ENCODE measurements around the gene TPP2. TPM values are rescaled to one million over a fixed set of nuclear protein-coding genes. Genes with fewer than 3 reads are reported as not detected.

Gene TPP2
- total and polyA plus RNA-seq, 2 donors from 2014 or later = 14.7 to 42.2 TPM

GRCh38 chr13:102650444-102650843 is 53.7 kb downstream of the TPP2 start:
- Histone ChIP-seq H3K27ac (ENCODE audit: low read depth in 2 of 2, low read length in 2 of 2) (no peak overlapping the region), H3K27me3 (ENCODE audit: control insufficient read depth, insufficient read depth, low read length) (no peaks in the 10 kb centered on the region), H3K9ac (ENCODE audit: low read length in 3 of 3) (no peak overlapping the region), H3K4me3 (ENCODE audit: low read length in 3 of 3) (no peak overlapping the region), H3K4me1 (ENCODE audit: control insufficient read depth in 2 of 3, insufficient read depth in 2 of 3, low read depth in 1 of 3, low read length in 3 of 3) (peaks cover 0 to 2% (median 0%) of the 10 kb centered on the region in 3 donors), H3K9me3 (ENCODE audit: control insufficient read depth in 2 of 3, insufficient read depth in 1 of 3, low read length in 3 of 3) (no peaks in the 10 kb centered on the region), H3K36me3 (ENCODE audit: control insufficient read depth in 2 of 3, insufficient read depth in 3 of 3, low read length in 3 of 3) (peaks cover 8 to 38% (median 25%) of the 10 kb centered on the region in 3 donors)
- intact Hi-C loops (cut with DNase I) = no loop called here
- DNase-seq (no peak), FAIRE-seq (no peak)
- no peak for TF ChIP-seq CTCF (IDR thresholded peaks at IDR 0.05; ENCODE audit: borderline replicate concordance, extremely low read depth, insufficient read depth)

DNA sequence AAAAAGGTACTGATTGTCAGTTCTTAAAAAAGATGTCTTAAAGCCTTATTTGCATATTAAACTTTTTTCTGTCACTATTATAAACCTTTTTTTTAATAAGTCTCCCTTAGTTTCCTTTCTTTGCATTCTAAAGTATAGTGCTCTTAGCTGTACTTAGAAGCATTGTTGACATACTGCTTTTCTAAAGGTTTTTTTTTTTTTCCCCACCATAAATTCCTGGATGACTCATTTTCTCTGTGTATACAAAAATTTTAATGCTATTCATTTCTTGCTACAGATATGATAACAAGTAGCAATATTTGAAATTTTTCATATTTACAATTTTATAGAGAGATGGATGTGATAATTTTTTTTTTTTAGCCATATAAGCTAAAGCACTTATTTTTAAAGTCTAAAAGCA is 54.6 kb downstream of the TPP2 start:
- DNase-seq (no peak), FAIRE-seq (no peak)
- no peak overlapping the region for H3K27ac ChIP-seq (ENCODE audit: low read depth in 2 of 2, low read length in 2 of 2)
- H3K4me3 ChIP-seq (ENCODE audit: low read length in 3 of 3) = no peak overlapping the region
- no peak for TF ChIP-seq CTCF (IDR thresholded peaks at IDR 0.05; ENCODE audit: borderline replicate concordance, extremely low read depth, insufficient read depth)
- no peaks in the 10 kb centered on the region for H3K27me3 ChIP-seq (ENCODE audit: control insufficient read depth, insufficient read depth, low read length)
- intact Hi-C loops (cut with DNase I) = no loop called here
- no peak overlapping the region for H3K9ac ChIP-seq (ENCODE audit: low read length in 3 of 3)
- H3K36me3 ChIP-seq (ENCODE audit: control insufficient read depth in 2 of 3, insufficient read depth in 3 of 3, low read length in 3 of 3) = peaks cover 8 to 31% (median 24%) of the 10 kb centered on the region in 3 donors
- no peaks in the 10 kb centered on the region for H3K9me3 ChIP-seq (ENCODE audit: control insufficient read depth in 2 of 3, insufficient read depth in 1 of 3, low read length in 3 of 3)
- H3K4me1 ChIP-seq (ENCODE audit: control insufficient read depth in 2 of 3, insufficient read depth in 2 of 3, low read depth in 1 of 3, low read length in 3 of 3) = peaks cover 0 to 2% (median 0%) of the 10 kb centered on the region in 3 donors

- intact Hi-C loops (cut with DNase I) = no loop called here
- TF ChIP-seq CTCF (IDR thresholded peaks at IDR 0.05; ENCODE audit: borderline replicate concordance, extremely low read depth, insufficient read depth) = no peak
- no peak for FAIRE-seq
- no peak overlapping the region for H3K27ac ChIP-seq (ENCODE audit: low read depth in 2 of 2, low read length in 2 of 2)
- peaks cover 8 to 27% (median 21%) of the 10 kb centered on the region in 3 donors for H3K36me3 ChIP-seq (ENCODE audit: control insufficient read depth in 2 of 3, insufficient read depth in 3 of 3, low read length in 3 of 3)
- no peak overlapping the region for H3K4me3 ChIP-seq (ENCODE audit: low read length in 3 of 3)
- no peaks in the 10 kb centered on the region for H3K27me3 ChIP-seq (ENCODE audit: control insufficient read depth, insufficient read depth, low read length)
- no peak overlapping the region for H3K9ac ChIP-seq (ENCODE audit: low read length in 3 of 3)
- H3K9me3 ChIP-seq (ENCODE audit: control insufficient read depth in 2 of 3, insufficient read depth in 1 of 3, low read length in 3 of 3) = no peaks in the 10 kb centered on the region
- DNase-seq = peak in 3 of 5 donors; percentile 32 to 68 (median 34)
- H3K4me1 ChIP-seq (ENCODE audit: control insufficient read depth in 2 of 3, insufficient read depth in 2 of 3, low read depth in 1 of 3, low read length in 3 of 3) = peaks cover 0 to 2% (median 0%) of the 10 kb centered on the region in 3 donors
These were observed 55.1 kb downstream of the TPP2 start for GRCh38 chr13:102651892-102652291.

DNA sequence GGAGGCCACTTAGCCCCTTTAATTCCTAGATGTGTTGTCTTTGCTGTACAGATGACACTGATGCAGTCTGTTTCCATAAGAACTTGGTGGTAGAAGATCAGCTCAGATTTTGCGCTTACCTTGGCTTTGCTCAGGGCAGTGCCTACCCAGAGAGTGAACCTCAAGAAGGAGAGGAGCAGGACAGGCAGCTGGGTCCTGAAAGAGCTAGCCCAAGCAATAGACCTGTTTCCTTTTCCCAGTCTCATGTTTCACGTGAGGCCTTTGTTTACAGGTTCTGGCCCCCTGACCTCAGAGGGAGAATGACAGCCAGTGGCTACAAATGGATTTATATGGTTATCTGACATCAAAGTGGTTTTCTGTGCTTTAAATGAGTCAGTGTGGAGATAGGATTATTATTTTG is 58.0 kb downstream of the TPP2 start:
- DNase-seq (no peak), FAIRE-seq (no peak)
- Histone ChIP-seq H3K4me3 (ENCODE audit: low read length in 3 of 3) (no peak overlapping the region), H3K27me3 (ENCODE audit: control insufficient read depth, insufficient read depth, low read length) (no peaks in the 10 kb centered on the region), H3K9ac (ENCODE audit: low read length in 3 of 3) (no peak overlapping the region), H3K9me3 (ENCODE audit: control insufficient read depth in 2 of 3, insufficient read depth in 1 of 3, low read length in 3 of 3) (peaks cover 0 to 7% (median 0%) of the 10 kb centered on the region in 3 donors), H3K4me1 (ENCODE audit: control insufficient read depth in 2 of 3, insufficient read depth in 2 of 3, low read depth in 1 of 3, low read length in 3 of 3) (peaks cover 0 to 2% (median 0%) of the 10 kb centered on the region in 3 donors), H3K27ac (ENCODE audit: low read depth in 2 of 2, low read length in 2 of 2) (no peak overlapping the region), H3K36me3 (ENCODE audit: control insufficient read depth in 2 of 3, insufficient read depth in 3 of 3, low read length in 3 of 3) (peaks cover 7 to 26% (median 8%) of the 10 kb centered on the region in 3 donors)
- TF ChIP-seq CTCF (IDR thresholded peaks at IDR 0.05; ENCODE audit: borderline replicate concordance, extremely low read depth, insufficient read depth) = no peak
- intact Hi-C loops (cut with DNase I) = no loop called here
